ENCODE data around the gene TBC1D20. TPM values are rescaled to one million over a fixed set of nuclear protein-coding genes. Genes with fewer than 3 reads are reported as not detected.
"Not testable (repeated sequence)": the region's sequence is repeated elsewhere in the genome, so short reads cannot be mapped to it uniquely, and the experiment has no call there.

The TBC1D20 gene
- total RNA-seq, 1 donor from 2014 or later: 64.0 TPM

GRCh38 chr20:400128-400453 is 62.2 kb downstream of the TBC1D20 start:
- no peak overlapping the region for H3K4me3 Mint-ChIP-seq (ENCODE audit: unreplicated experiment)

DNA sequence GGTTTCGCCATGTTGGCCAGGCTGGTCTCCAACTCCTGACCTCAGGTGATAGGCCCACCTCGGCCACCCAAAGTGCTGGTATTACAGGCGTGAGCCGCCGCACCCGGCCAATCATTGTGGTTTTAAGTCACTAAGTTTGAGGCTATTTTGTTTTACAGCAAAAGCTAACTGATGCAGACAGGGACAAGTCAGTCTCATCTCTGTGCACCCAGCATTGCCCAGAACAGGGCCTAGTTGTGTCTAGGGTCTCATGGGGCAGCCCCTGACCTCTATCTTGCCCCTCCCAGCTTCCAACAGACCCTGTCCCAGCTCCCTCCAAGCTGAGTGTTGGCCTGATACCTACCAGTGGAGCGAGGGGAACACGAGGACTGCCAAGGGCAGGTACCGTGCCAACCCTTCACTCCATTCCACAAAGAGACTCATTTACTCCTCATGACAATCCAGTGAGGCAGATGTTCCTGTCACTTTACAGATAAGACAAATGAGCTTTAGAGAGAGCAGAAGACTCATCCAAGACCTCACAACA is 63.1 kb downstream of the TBC1D20 start:
- no peak overlapping the region for H3K4me3 Mint-ChIP-seq (ENCODE audit: unreplicated experiment)
- H3K36me3 Mint-ChIP-seq (ENCODE audit: low read depth): peaks cover 14% of the 10 kb centered on the region
- no peak for TF ChIP-seq CTCF (IDR thresholded peaks at IDR 0.05)
- DNase-seq (ENCODE audit: low spot score): no peak
- peaks cover 10% of the 10 kb centered on the region for H3K9me3 Mint-ChIP-seq (ENCODE audit: low read depth)
- H3K27me3 Mint-ChIP-seq (ENCODE audit: low read depth): no peaks in the 10 kb centered on the region
- peaks cover 19% of the 10 kb centered on the region for H3K4me1 Mint-ChIP-seq (ENCODE audit: low read depth)
- H3K27ac Mint-ChIP-seq (ENCODE audit: unreplicated experiment): peak overlapping the region; percentile 74

More at GRCh38 chr20:400128-400453, 62.2 kb downstream of the TBC1D20 start:
- no peak for TF ChIP-seq CTCF (IDR thresholded peaks at IDR 0.05)
- Mint-ChIP-seq H3K4me1 (ENCODE audit: low read depth) (peaks cover 19% of the 10 kb centered on the region), H3K9me3 (ENCODE audit: low read depth) (peaks cover 10% of the 10 kb centered on the region), H3K27me3 (ENCODE audit: low read depth) (no peaks in the 10 kb centered on the region), H3K36me3 (ENCODE audit: low read depth) (peaks cover 14% of the 10 kb centered on the region), H3K27ac (ENCODE audit: unreplicated experiment) (peak overlapping the region; percentile 60)
- no peak for DNase-seq (ENCODE audit: low spot score)

DNA sequence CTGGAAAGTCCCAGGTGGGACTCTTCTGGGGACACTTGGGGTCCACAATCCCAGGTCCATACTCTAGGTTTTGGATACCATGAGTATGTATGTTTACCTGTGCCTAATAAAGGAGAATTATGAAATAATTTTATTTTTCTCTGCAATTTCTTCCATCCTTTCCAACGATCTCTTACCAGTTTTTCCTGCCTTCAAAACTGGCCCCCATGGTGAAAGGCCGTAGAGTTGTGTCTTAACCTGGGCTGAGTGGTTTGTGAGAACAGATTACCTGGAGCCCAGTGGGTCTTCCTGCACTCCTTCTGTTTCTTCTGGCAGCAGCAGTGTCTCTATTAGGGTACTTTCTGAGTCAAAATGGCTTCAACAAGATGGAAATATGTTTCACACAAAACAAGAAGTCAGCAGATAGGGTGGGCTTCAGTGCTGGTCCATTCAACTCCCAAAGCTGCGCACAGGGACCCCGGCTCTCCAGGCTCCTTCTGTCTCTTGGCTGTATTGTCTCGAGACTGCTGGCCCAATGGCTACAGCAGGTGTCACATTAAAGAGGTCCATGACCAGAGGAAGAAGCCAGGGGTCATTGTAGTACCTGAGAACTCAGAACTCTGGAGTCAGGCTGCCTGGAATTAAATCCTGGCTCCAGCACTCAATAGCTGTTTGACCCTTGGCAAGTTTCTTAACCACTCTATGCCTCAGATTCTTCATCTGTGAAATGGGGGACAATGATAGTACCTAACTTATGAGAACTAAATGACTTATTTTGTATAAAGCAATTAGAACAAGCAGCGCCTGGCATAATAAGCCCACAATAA is 64.7 kb downstream of the TBC1D20 start:
- peaks cover 24% of the 10 kb centered on the region for H3K36me3 Mint-ChIP-seq (ENCODE audit: low read depth)
- no peaks in the 10 kb centered on the region for H3K9me3 Mint-ChIP-seq (ENCODE audit: low read depth)
- TF ChIP-seq CTCF (IDR thresholded peaks at IDR 0.05): no peak
- H3K4me3 Mint-ChIP-seq (ENCODE audit: unreplicated experiment): no peak overlapping the region
- H3K27ac Mint-ChIP-seq (ENCODE audit: unreplicated experiment): no peak overlapping the region
- no peak for DNase-seq (ENCODE audit: low spot score)
- H3K4me1 Mint-ChIP-seq (ENCODE audit: low read depth): peaks cover 19% of the 10 kb centered on the region
- H3K27me3 Mint-ChIP-seq (ENCODE audit: low read depth): no peaks in the 10 kb centered on the region

DNA sequence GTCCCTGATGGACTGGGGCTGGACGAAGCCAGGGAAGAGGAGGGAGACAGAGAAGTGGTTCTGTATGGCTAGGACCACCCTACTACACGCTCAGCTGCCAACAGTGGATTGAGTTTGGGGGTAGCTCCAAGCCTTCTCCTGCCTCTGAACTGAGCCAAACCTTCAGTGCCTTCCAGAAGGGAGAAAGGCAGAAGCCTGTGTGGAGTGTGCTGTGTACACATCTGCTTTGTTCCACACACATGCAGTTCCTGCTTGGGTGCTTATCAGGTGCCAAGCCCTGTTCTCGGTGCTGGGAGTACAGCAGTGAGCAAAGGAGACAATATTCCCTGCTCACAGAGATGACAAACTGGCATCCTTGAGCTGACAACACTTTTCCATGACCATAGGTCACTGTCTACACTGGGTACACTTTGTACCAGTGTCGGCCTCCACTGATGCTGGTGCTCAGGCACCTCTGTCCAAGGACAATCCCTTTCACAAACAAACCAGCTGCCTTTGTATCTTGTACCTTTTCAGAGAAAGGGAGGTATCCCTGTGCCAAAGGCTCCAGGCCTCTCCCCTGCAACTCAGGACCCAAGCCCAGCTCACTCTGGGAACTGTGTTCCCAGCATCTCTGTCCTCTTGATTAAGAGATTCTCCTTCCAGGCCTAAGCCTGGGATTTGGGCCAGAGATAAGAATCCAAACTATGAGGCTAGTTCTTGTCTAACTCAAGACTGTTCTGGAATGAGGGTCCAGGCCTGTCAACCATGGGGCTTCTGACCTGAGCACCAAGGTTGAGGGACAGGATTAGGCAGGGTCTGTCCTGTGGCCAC is 65.5 kb downstream of the TBC1D20 start:
- TF ChIP-seq CTCF (IDR thresholded peaks at IDR 0.05): no peak
- Mint-ChIP-seq H3K4me3 (ENCODE audit: unreplicated experiment) (no peak overlapping the region), H3K4me1 (ENCODE audit: low read depth) (peaks cover 16% of the 10 kb centered on the region), H3K27ac (ENCODE audit: unreplicated experiment) (no peak overlapping the region), H3K9me3 (ENCODE audit: low read depth) (no peaks in the 10 kb centered on the region), H3K27me3 (ENCODE audit: low read depth) (no peaks in the 10 kb centered on the region), H3K36me3 (ENCODE audit: low read depth) (peaks cover 28% of the 10 kb centered on the region)
- no peak for DNase-seq (ENCODE audit: low spot score)

GRCh38 chr20:396252-396618 is 66.1 kb downstream of the TBC1D20 start:
- Mint-ChIP-seq H3K4me3 (ENCODE audit: unreplicated experiment) (no peak overlapping the region), H3K27ac (ENCODE audit: unreplicated experiment) (no peak overlapping the region), H3K9me3 (ENCODE audit: low read depth) (no peaks in the 10 kb centered on the region), H3K36me3 (ENCODE audit: low read depth) (peaks cover 31% of the 10 kb centered on the region), H3K27me3 (ENCODE audit: low read depth) (no peaks in the 10 kb centered on the region), H3K4me1 (ENCODE audit: low read depth) (peaks cover 13% of the 10 kb centered on the region)
- peak; percentile 93 for DNase-seq (ENCODE audit: low spot score)
- TF ChIP-seq CTCF (IDR thresholded peaks at IDR 0.05): no peak

DNA sequence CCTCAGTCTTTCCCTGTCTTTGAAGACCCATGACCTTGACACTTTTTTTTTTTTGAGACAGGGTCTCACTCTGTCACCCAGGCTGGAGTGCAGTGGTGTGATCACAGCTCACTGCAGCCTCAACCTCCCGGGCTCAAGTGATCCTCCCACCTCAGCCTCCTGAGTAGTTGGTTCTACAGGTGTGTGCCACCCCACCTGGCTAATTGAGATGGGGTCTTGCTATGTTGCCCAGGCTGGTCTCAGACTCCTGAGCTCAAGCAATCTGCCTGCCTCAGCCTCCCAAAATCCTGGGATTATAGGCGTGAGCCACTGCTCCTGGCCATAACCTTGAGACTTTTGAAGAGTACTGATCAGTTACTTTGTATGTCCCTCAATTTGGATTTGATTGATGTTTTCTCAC is 69.0 kb downstream of the TBC1D20 start:
- not testable (repeated sequence) for H3K9me3 Mint-ChIP-seq (ENCODE audit: low read depth); H3K27ac Mint-ChIP-seq (ENCODE audit: unreplicated experiment); H3K4me3 Mint-ChIP-seq (ENCODE audit: unreplicated experiment); DNase-seq (ENCODE audit: low spot score); H3K27me3 Mint-ChIP-seq (ENCODE audit: low read depth); H3K4me1 Mint-ChIP-seq (ENCODE audit: low read depth)
- peaks cover 45% of the 10 kb centered on the region for H3K36me3 Mint-ChIP-seq (ENCODE audit: low read depth)
